ENCODE measurements around the gene GTF3C5.
"Not testable (repeated sequence)": the region's sequence is repeated elsewhere in the genome, so short reads cannot be mapped to it uniquely, and the experiment has no call there.

The GTF3C5 gene

GRCh38 chr9:132995879-132996278, 34.9 kb upstream of the GTF3C5 start:
- no peak overlapping the region for H3K4me3 ChIP-seq (ENCODE audit: low read depth, low read length)

DNA sequence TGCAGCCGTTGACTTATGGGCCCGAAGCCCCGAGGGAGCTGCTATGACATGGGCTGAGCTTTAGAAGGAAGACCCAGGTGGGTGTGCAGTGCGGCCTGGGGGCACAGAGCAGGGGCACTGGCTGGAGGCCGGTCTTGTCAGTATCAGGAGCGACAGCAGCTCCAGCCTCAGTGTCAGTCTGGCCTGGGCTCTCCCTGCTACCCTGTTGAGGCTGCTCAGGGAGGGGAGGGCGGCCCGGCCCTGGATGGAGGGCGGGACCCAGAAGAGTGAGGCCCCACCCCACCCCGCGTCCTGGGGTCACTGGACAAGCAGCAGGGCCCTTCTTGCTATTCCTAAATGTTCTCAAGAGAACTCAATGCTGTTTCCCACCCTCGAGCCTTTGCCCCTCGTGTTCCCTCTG, 34.3 kb upstream of the GTF3C5 start:
- no peak overlapping the region for H3K4me3 ChIP-seq (ENCODE audit: low read depth, low read length)

DNA sequence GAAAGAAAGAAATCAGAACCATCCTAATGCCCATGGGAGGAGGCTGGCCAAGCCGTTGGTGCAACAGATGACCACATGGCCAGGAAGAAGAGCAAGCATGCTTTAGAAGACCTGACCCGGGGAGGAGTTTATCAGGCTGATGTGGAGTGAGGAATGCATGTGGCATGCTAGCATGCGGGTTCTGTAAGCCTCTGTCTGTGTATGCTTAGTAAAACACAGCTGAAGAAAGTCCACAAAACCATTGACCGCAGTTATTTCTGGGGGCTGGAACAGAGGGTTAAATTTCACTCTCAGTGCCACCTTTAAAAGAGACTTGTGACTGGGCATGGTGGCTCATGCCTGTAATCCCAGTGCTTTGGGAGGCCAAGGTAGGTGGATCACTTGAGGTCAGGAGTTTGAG, 33.2 kb upstream of the GTF3C5 start:
- H3K4me3 ChIP-seq (ENCODE audit: low read depth, low read length), result no peak overlapping the region

- H3K4me3 ChIP-seq (ENCODE audit: low read depth, low read length), result not testable (repeated sequence)
Observed at GRCh38 chr9:132998221-132998620, 32.6 kb upstream of the GTF3C5 start.

DNA sequence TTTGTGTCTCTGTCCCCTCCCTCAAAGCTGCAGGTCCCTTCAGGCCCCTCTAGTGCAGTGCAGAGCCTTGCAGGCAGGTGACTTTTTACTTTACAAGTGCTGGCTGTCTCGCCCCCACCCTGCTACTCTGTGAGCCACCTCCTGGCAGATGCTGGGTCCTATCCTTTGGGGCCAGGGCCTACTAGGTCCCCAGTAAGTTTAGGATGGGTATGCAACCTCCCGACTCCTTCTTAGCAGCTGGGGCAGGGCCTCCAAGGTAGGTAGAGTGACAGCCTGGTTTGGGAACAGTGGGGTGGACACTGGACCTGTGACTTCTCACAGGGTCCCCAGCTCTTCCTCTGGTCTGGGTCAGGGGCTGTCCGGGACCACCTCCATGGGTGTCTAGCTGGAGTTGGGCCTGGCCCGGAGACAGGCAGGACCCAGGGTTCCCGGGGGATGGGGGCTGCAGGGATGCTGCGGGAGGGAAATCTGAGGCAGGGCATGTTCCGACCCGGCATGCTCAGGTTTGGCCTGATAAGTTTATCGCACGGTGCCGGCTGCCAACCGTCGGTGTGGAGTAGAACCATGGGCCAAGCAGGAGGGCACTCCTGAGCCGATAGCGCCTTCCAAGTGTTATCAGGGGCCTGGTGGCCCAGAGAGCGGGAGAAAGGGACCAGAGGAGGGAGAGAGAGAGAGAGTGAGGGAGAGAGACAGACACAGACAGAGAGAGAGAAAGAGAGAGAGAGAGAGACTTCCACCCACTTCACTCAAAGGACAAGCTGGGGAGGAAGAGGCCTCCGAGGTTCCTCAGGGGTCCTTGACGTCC, 31.8 kb upstream of the GTF3C5 start:
- H3K4me3 ChIP-seq (ENCODE audit: low read depth, low read length), result no peak overlapping the region

DNA sequence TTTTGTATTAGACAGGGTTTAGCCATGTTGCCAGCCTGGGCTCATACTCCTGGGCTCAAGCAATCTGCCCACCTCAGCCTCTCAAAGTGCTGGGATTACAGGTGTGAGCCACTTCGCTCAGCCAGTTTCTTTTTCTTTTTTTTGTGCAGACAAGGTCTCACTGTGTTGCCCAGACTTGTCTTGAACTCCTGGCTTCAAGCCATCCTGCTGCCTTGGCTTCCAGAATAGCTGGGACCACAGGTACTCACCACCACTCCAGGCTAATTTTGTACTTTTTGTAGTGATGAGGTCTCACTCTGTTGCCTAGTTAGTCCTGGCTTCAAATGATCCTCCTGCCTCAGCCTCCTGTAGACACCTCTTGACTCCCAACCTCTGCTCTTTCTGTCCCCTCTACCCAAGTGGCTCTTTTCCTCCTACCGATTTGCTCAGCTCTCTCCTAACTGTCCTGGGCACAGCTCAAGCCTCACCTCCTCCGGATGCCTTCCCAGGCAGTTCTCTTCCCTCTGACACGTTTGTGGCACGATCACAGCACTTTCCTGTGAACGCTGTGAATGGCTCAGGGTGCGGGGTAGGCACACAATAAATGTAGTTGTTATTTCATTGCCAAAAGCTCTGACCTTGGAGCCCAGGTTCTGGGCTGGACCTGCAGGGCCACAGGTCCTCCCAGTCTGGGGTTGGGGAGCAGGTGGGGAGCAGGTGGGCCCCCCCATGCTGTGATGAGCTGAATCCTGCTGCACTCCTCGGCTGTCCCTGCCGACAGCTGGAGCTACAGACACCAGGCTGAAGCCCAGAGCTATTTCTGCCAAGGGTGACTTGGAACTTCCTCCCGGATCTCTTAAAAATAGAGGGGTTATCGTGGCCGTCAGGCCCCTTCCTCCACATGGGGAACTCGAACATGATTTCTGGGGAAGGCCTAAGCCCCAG, 28.4 kb upstream of the GTF3C5 start:
- H3K4me3 ChIP-seq (ENCODE audit: low read depth, low read length), result no peak overlapping the region

GRCh38 chr9:133003071-133003461, 27.7 kb upstream of the GTF3C5 start:
- H3K4me3 ChIP-seq (ENCODE audit: low read depth, low read length), result no peak overlapping the region

DNA sequence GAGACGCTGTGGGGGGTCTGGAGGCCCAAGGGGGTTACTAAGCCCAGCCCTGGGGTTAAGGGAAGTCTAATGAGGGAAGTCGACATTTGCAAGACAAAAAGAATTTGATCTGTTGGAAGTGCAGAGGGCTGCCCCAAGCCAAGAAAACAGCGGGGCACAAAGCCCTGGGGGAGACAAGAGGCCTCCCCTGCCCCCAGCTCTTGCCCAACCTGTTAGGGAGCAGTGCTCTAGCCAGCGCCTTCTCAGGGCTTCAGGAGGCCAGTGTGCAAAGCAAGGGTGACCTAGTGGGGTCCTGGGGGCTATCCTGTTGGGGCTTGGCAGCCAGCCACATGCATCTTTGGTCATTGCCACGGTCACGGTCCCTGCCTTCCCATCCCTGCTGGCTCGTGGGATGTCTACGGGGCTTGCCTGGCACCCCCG, 27.1 kb upstream of the GTF3C5 start:
- H3K4me3 ChIP-seq (ENCODE audit: low read depth, low read length), result no peak overlapping the region

- H3K4me3 ChIP-seq (ENCODE audit: low read depth, low read length), result no peak overlapping the region
Observed at GRCh38 chr9:133004091-133004998, 26.5 kb upstream of the GTF3C5 start.

DNA sequence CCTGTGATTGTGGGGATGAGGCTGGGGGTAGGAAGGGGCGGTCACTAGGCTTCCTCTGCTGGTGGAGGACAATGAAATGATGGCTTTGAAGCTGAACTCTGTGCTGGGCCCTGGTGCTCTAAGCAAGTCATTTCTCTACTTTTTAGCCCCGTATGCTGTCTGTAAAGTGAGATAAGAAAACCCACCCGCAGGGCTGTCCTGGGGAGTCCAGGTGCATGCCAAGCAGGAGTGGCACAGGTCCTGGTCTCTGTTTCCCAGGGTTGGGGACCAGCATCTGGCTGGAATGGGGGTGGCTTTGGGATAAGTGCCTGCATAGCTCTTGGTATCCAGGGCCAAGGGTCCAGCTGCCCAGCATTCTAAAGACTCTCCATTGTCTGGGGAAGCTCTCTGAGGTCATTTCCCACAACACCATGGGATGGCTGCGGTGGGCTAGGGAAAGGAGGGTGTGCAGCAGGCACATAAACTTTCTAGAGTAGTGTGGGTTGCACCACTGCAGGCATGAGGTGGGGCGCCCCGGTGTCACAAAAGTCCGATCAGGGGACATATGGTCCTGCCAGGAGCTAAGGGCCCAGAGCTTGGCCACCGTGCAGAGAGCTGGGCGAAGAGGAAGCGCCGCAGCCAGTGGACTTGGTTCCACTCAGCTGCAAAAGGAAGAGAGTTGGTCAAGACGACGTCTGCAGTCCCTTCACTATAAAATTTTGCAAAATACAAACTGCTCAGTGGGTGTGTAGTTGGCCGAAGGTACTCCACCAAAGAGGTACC, 25.6 kb upstream of the GTF3C5 start:
- H3K4me3 ChIP-seq (ENCODE audit: low read depth, low read length), result no peak overlapping the region

- no peak overlapping the region for H3K4me3 ChIP-seq (ENCODE audit: low read depth, low read length)
Observed at GRCh38 chr9:133005957-133006356, 24.8 kb upstream of the GTF3C5 start.

- H3K4me3 ChIP-seq (ENCODE audit: low read depth, low read length), result no peak overlapping the region
Observed at GRCh38 chr9:133006731-133007352, 24.0 kb upstream of the GTF3C5 start.

- H3K4me3 ChIP-seq (ENCODE audit: low read depth, low read length), result no peak overlapping the region
Observed at GRCh38 chr9:133008406-133008805, 22.4 kb upstream of the GTF3C5 start.

DNA sequence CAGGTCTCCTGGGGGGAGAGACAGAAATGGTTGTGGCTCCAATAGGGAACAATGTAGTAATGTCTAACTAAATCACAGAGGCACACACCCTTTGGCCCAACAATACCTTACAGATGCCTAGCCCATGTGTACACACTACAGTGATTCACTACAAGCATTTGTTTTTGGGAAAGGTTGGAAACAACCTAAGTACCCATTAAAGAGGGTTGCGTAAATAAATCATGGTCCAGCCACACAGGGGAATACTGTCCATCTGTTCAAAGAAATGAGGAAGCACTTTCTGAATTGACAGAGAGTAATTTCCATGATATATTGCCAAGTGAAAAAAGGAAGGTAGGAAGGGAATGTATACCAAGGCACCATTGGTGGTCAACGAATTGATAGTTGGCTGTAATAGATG, 22.0 kb upstream of the GTF3C5 start:
- no peak overlapping the region for H3K4me3 ChIP-seq (ENCODE audit: low read depth, low read length)

DNA sequence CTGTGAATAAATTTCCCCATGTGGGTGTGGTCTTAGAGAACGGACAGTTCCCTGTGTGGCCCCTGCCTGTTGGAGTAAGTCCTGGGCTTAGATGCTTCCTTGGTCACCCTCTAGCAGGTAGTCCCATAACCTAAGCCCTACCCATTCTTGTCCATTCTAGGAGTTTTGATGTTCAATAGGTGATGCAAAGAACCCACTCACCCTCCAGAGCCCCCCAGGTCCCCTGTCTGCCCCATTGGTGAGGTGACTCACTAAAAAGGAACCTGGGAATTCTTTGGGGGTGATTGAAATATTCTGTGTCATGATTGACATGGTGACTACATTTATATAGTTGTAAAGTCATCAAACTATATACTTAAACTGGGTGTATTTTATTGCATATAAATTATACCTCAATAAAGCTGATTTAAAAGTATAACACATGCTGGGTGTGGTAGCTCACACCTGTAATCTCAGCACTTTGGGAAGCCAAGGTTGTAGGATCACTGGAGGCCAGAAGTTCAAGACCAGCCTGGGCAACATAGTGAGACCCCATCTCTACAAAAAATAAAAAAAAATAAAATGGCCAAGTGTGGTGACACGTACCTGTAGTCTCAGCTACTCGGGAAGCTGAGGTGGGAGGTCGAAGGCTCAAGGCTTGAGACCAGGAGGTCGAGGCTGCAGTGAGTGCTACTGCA, 20.8 kb upstream of the GTF3C5 start:
- no peak overlapping the region for H3K4me3 ChIP-seq (ENCODE audit: low read depth, low read length)

DNA sequence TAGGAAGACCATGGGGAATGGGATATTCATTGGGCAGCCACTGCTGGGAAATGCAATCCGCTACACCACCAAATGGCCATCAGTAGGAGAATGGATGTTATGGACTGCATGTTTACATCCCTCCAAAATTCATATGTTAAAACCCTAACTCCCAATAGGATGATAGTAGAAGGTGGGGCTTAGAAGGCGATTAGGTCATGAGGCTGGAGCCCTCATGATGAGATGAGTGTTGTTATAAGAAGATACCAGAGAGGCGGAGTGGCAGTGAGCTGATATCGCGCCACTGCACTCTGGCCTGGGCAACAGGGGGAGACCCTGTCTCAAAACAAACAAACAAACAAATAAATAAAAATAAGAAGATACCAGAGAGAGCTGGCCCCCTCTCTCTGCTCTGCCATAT, 16.1 kb upstream of the GTF3C5 start:
- H3K4me3 ChIP-seq (ENCODE audit: low read depth, low read length), result no peak overlapping the region

GRCh38 chr9:133023117-133023890, 7.5 kb upstream of the GTF3C5 start:
- H3K4me3 ChIP-seq (ENCODE audit: low read depth, low read length), result no peak overlapping the region

DNA sequence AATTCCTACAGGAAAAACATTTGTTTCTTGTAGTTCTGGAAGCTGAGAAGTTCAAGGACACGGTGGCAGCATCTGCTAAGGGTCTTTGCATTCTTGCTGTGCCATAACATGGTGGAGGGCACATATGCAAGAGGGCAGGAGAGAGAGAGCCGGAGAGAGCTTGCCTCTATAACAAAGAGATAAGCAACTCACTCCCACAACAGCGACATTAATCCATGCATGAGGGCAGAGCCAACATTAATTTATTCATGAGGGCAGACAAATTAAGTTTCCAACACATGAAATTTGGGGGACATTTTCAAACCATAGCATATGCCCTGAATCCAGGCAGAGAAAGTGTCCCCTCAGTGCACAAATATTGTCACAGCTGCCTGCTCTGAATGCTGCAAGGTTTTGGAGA, 4.4 kb upstream of the GTF3C5 start:
- no peak overlapping the region for H3K4me3 ChIP-seq (ENCODE audit: low read depth, low read length)

DNA sequence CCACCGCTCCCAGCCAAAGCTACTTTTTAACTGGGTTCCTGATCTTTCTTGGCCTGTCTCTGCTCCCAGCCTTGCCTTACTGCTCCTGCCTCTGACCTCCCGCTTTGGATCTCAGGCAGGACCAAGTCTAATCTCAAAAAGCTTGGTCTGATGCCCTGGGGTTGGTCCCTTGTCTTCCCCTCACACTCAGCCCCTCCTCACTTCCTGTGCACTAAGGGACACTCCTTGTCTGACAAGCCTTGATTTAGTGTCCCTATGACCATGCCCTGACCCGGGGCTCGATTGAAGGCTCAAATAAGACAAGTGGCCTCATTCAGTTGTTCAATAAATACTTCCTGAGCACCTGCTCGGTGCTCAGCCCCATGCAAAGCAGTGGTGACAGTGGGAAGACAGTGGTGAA, 3.7 kb upstream of the GTF3C5 start:
- no peak overlapping the region for H3K4me3 ChIP-seq (ENCODE audit: low read depth, low read length)

Measured in iPS-11a (cell line).